Measurements from ENCODE around the gene CXCL1.
"Not testable (repeated sequence)": the region's sequence is repeated elsewhere in the genome, so short reads cannot be mapped to it uniquely, and the experiment has no call there.

CXCL1 gene

GRCh38 chr4:73885574-73886267, 16.5 kb downstream of the CXCL1 start:
- no peak for DNase-seq

- DNase-seq: no peak
Measured at GRCh38 chr4:73891326-73891725, 22.1 kb downstream of the CXCL1 start.

- no peak for DNase-seq
Measured at GRCh38 chr4:73891739-73892405, 22.7 kb downstream of the CXCL1 start.

- DNase-seq: no peak
Measured at GRCh38 chr4:73892966-73893365, 23.8 kb downstream of the CXCL1 start.

- DNase-seq: no peak
Measured at GRCh38 chr4:73894001-73894400, 24.8 kb downstream of the CXCL1 start.

GRCh38 chr4:73895201-73896175, 26.3 kb downstream of the CXCL1 start:
- no peak for DNase-seq

GRCh38 chr4:73896416-73896815, 27.2 kb downstream of the CXCL1 start:
- no peak for DNase-seq

- no peak for DNase-seq
Measured at GRCh38 chr4:73897380-73898136, 28.4 kb downstream of the CXCL1 start.

GRCh38 chr4:73899338-73899737, 30.1 kb downstream of the CXCL1 start:
- DNase-seq: not testable (repeated sequence)

- DNase-seq: no peak
Measured at GRCh38 chr4:73901031-73901430, 31.8 kb downstream of the CXCL1 start.

GRCh38 chr4:73902038-73902637, 32.9 kb downstream of the CXCL1 start:
- no peak for DNase-seq

GRCh38 chr4:73902817-73903547, 33.8 kb downstream of the CXCL1 start:
- DNase-seq: no peak

GRCh38 chr4:73904491-73904890, 35.3 kb downstream of the CXCL1 start:
- DNase-seq: no peak

- DNase-seq: no peak
Measured at GRCh38 chr4:73908965-73909364, 39.8 kb downstream of the CXCL1 start.

GRCh38 chr4:73911746-73912145, 42.6 kb downstream of the CXCL1 start:
- DNase-seq: no peak

GRCh38 chr4:73912191-73912590, 43.0 kb downstream of the CXCL1 start:
- no peak for DNase-seq

- no peak for DNase-seq
Measured at GRCh38 chr4:73914071-73914470, 44.9 kb downstream of the CXCL1 start.

- DNase-seq: no peak
Measured at GRCh38 chr4:73916172-73916925, 47.2 kb downstream of the CXCL1 start.

- no peak for DNase-seq
Measured at GRCh38 chr4:73917081-73917501, 47.9 kb downstream of the CXCL1 start.

- no peak for DNase-seq
Measured at GRCh38 chr4:73918058-73918457, 48.9 kb downstream of the CXCL1 start.

- no peak for DNase-seq
Measured at GRCh38 chr4:73919691-73920090, 50.5 kb downstream of the CXCL1 start.

All from NCI-H2081 (cell line).